Tibial nerve (tissue), 4 donors: ENCODE results near the gene MIER1.

Source experiments
- CTCF ChIP-seq, 5 experiments: fragments of 200-600 bp in 3 of 5; fragments of 450-650 bp in 2 of 5; sonication (generic) in 3 of 5; IDR thresholded peaks; one replicate each; pipeline ENCODE4 v1.5.1; 2016 to 2019; ENCODE audit warnings: antibody characterized with exemption in 5 of 5, mild to moderate bottlenecking in 3 of 5, moderate library complexity in 2 of 5
- EP300 ChIP-seq, 2 donors: sonication (generic); formaldehyde crosslinking; IDR thresholded peaks; one replicate each; pipeline ENCODE4 v1.6.1; 2017; ENCODE audit warnings: antibody characterized with exemption in 2 of 2, mild to moderate bottlenecking in 1 of 2

DNA sequence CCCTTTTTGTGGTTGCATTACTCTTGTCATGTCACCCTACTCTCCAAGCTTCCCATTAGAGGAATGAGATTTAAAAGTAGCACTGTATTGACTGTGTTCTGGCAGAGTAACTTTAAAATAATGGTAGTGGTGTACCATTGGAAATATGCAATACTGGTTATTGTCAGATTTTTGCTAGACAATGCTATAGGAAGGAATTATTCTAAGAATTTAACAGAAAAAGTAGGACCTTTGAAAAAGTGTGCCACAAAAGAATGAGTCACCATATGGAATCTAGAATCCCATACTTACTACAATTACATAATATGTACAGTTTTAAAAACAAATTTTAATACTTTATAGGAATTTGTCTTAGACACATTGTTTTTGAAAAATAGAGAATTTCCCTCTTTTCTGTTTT is 13.8 kb downstream of the MIER1 start:
- no peak for TF ChIP-seq CTCF (IDR thresholded peaks at IDR 0.05)
- no peak for TF ChIP-seq EP300 (IDR thresholded peaks at IDR 0.05)
